ENCODE measurements around the gene HDAC4.
"Not testable (repeated sequence)": the region's sequence is repeated elsewhere in the genome, so short reads cannot be mapped to it uniquely, and the experiment has no call there.

HDAC4 gene

GRCh38 chr2:239082425-239082824 lies 318.4 kb downstream of the HDAC4 start:
- DNase-seq (ENCODE audit: low spot score), result no peak

GRCh38 chr2:239081622-239082021 lies 319.2 kb downstream of the HDAC4 start:
- no peak for DNase-seq (ENCODE audit: low spot score)

- no peak for DNase-seq (ENCODE audit: low spot score)
Observed at GRCh38 chr2:239081046-239081445, 319.8 kb downstream of the HDAC4 start.

- DNase-seq (ENCODE audit: low spot score), result no peak
Observed at GRCh38 chr2:239079671-239080294, 321.0 kb downstream of the HDAC4 start.

DNA sequence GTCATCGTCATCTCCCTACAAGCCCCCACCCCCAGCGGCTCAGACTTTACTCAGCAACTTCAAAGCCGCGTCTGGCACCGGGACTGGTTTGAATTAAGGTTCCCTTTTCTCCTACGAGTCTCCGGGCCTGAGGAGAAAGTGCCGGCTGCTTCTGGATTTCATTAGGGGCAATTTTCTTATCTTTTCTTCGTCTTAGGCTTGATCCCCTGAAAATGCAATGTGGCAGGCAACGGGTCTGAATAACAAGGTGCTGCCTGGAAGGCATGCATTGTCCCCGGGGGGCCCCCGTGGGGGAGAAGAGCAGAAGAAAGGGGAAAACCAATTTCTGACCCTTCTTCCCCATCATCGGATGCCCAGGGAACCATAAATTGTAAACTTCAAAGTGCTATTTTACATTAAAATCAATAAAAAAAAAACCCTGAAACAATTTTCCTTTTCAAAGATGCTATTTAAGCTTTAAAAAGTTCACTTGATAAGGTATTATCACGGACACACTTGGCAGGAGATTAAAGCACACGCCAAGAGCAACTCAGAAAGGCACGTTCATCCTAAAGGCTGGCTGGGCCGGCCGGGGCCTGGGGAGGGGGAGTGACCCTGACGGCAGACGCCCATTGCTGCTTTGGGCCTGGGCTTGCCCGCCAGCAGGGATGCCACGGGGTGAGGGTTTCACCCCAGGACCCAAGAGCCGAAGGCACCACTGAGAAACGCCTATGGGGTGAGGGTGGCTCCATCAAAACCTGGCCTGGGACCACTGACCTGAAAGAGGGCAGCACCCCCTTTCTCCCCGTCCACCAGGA lies 322.5 kb downstream of the HDAC4 start:
- no peak for DNase-seq (ENCODE audit: low spot score)

DNA sequence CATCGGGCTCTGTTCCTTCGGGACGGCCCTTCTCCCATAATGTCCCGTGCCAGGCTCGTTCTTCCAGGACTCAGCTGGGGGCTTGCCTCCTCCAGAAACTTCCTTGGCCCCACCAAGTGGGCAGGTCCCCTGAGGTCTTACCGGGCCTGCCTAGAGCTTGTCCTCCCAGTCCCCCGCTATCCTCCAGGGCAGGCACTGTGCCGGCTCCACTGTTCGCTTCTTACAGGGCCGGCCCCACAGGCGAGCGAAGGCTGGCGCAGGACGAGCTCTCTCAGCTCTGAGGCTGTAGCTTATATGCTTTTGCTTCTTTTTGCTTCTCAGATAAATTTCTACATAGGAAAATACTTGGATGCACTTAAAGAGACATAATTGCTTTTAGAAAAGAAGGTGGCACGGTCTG lies 323.6 kb downstream of the HDAC4 start:
- DNase-seq (ENCODE audit: low spot score), result no peak

GRCh38 chr2:239075918-239076758 lies 324.7 kb downstream of the HDAC4 start:
- DNase-seq (ENCODE audit: low spot score), result no peak

GRCh38 chr2:239073745-239074530 lies 326.9 kb downstream of the HDAC4 start:
- DNase-seq (ENCODE audit: low spot score), result no peak

- no peak for DNase-seq (ENCODE audit: low spot score)
Observed at GRCh38 chr2:239073270-239073669, 327.6 kb downstream of the HDAC4 start.

DNA sequence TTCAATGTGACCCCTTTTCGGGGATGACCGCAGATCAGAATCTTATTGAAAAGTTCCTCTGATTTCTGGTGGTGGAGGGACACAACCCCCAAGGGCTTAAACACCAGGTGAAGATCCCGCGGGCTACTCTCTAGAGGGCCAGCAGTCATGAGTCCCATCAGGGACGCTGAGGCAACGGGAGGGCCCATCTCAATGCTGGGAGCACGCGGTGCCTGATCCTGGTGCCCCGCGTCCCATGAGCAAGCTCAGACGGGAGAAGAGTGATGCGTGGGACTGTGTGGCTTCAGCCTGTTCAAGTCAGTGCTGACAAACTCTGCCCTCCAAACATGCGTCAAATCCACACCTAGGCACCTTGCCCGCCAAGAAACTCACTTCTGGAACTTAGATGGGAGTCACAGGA lies 328.0 kb downstream of the HDAC4 start:
- DNase-seq (ENCODE audit: low spot score), result no peak

DNA sequence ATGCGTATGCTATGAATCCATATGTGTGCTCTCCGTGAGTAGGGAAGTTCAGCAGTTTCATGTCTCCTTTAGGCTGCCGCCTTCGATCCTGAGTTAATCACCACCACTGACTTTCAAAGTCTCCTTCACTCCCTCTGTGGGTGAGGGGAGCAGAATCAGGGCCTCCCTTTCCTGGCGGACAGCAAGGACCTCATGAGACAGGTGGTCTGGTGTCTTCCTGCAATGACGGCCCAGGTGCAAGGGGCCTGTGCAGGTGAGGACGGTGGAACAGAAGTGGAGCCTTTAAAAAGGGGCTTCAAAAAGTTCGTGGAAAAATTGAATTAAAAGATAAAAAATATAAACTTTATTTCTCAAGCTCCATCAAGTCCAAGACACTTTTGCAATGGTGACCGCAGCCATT lies 330.4 kb downstream of the HDAC4 start:
- no peak for DNase-seq (ENCODE audit: low spot score)

- DNase-seq (ENCODE audit: low spot score), result not testable (repeated sequence)
Observed at GRCh38 chr2:239069362-239070333, 331.2 kb downstream of the HDAC4 start.

- no peak for DNase-seq (ENCODE audit: low spot score)
Observed at GRCh38 chr2:239068411-239068810, 332.4 kb downstream of the HDAC4 start.

- no peak for DNase-seq (ENCODE audit: low spot score)
Observed at GRCh38 chr2:239067196-239067865, 333.5 kb downstream of the HDAC4 start.

GRCh38 chr2:239066597-239066996 lies 334.2 kb downstream of the HDAC4 start:
- DNase-seq (ENCODE audit: low spot score), result no peak

DNA sequence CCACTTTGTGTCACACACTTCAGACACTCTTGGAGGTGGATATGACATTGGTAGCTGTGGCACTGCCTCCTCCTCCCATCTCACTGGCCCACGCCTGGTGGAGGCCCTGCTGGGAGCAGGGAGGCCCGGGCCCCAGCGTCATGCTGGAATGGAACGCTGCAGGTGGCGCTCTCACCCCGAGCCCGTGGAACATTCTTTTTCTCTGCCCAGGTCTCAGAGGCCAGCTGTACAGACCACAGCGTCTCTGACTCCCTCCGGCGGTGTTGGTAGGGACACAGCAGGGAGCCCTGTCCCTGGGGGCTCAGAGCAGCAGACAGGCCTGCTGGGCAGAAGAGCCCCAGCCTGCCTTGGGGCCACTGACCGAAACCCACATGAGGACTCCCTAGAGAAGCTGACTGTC lies 334.9 kb downstream of the HDAC4 start:
- no peak for DNase-seq (ENCODE audit: low spot score)

- DNase-seq (ENCODE audit: low spot score), result no peak
Observed at GRCh38 chr2:239065537-239065936, 335.3 kb downstream of the HDAC4 start.

DNA sequence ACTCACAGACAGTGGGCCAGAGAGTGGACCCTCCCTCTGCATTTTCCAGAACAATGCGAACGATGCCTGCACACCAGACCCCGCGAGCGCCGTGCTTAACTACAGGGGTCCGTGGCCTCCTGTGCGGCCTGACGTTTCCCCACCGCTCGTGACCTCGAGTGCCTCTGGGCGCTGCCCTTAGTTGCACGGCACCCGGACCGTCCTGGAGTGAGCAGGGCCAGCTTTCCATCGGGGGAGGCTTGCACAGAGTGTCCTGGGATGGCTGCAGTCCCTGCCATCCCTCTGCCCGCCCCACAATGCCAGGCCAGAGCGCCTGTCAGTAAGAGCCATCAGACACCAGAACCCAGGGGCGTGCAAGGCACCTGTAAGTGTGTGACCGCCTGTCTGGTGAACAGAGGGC lies 335.9 kb downstream of the HDAC4 start:
- no peak for DNase-seq (ENCODE audit: low spot score)

GRCh38 chr2:239064253-239064652 lies 336.6 kb downstream of the HDAC4 start:
- no peak for DNase-seq (ENCODE audit: low spot score)

- DNase-seq (ENCODE audit: low spot score), result no peak
Observed at GRCh38 chr2:239062743-239063142, 338.1 kb downstream of the HDAC4 start.

Measured in AG08396 (cell line).